GM19467 (cell line): ENCODE measurements around the gene RPUSD3.
A peak's percentile ranks its signal among the peaks of the same experiment; 100 is the strongest.

ENCODE experiments used
- ATAC-seq: cut with Tn5 transposase; IDR thresholded peaks from one replicate; pipeline ENCODE4 v1.9.1; 2021; ENCODE audit warnings: mild to moderate bottlenecking, moderate library complexity; ENCODE audit not compliant: unreplicated experiment

RPUSD3 gene

GRCh38 chr3:9834520-9835380 is 9.1 kb downstream of the RPUSD3 start:
- no peak for ATAC-seq

- ATAC-seq = no peak
Observed at GRCh38 chr3:9833078-9833477, 10.7 kb downstream of the RPUSD3 start.

GRCh38 chr3:9831253-9831652 is 12.6 kb downstream of the RPUSD3 start:
- ATAC-seq = no peak

- ATAC-seq = no peak
Observed at GRCh38 chr3:9828801-9829755, 14.7 kb downstream of the RPUSD3 start.

- no peak for ATAC-seq
Observed at GRCh38 chr3:9826815-9827573, 16.8 kb downstream of the RPUSD3 start.

- ATAC-seq = no peak
Observed at GRCh38 chr3:9825451-9826040, 18.3 kb downstream of the RPUSD3 start.

GRCh38 chr3:9820946-9821345 is 22.9 kb downstream of the RPUSD3 start:
- no peak for ATAC-seq

GRCh38 chr3:9820543-9820942 is 23.3 kb downstream of the RPUSD3 start:
- ATAC-seq = no peak

GRCh38 chr3:9818666-9819335 is 25.0 kb downstream of the RPUSD3 start:
- no peak for ATAC-seq

- no peak for ATAC-seq
Observed at GRCh38 chr3:9817436-9817835, 26.4 kb downstream of the RPUSD3 start.

- no peak for ATAC-seq
Observed at GRCh38 chr3:9815986-9816385, 27.8 kb downstream of the RPUSD3 start.

- ATAC-seq = no peak
Observed at GRCh38 chr3:9812870-9813483, 30.8 kb downstream of the RPUSD3 start.

- ATAC-seq = no peak
Observed at GRCh38 chr3:9810846-9811245, 33.0 kb downstream of the RPUSD3 start.

GRCh38 chr3:9810433-9810770 is 33.4 kb downstream of the RPUSD3 start:
- ATAC-seq = no peak

- peak; percentile 48 for ATAC-seq
Observed at GRCh38 chr3:9809615-9810432, 34.0 kb downstream of the RPUSD3 start, which contains the start of gene TTLL3. TTLL3 (plus strand) TSS chr3:9810262; CDS start chr3:9810662, 400 bp downstream.

- ATAC-seq = peak; percentile 4
Observed at GRCh38 chr3:9809239-9809614, 34.6 kb downstream of the RPUSD3 start.

GRCh38 chr3:9808345-9809037 is 35.3 kb downstream of the RPUSD3 start:
- ATAC-seq = peak; percentile 39

- ATAC-seq = no peak
Observed at GRCh38 chr3:9807981-9808344, 35.8 kb downstream of the RPUSD3 start.
